Measurements from ENCODE around the gene CACNA1F. TPM values are rescaled to one million over a fixed set of nuclear protein-coding genes. Genes with fewer than 3 reads are reported as not detected.
A peak's percentile ranks its signal among the peaks of the same experiment; 100 is the strongest.

Gene CACNA1F
- polyA plus RNA-seq, 3 donors, result 0.73 TPM; not detected in 2

GRCh38 chrX:49271341-49271740, 38.2 kb upstream of the CACNA1F start:
- no peak overlapping the region for H3K9ac ChIP-seq (ENCODE audit: insufficient read depth, low read length, poor library complexity, severe bottlenecking)
- no peak for DNase-seq
- H3K4me1 Mint-ChIP-seq, result peaks cover 42% of the 10 kb centered on the region
- H3K36me3 ChIP-seq (replicated peaks in 1 of 2; ENCODE audit: control insufficient read depth in 1 of 2, insufficient read depth in 2 of 2, low read length in 2 of 2), result no peaks in the 10 kb centered on the region
- peaks cover 3 to 5% of the 10 kb centered on the region in 2 donors for H3K36me3 Mint-ChIP-seq
- no CpG with 5 or more reads among the region's 2 CpGs for WGBS (ENCODE audit: insufficient coverage)
- intact Hi-C loops (cut with micrococcal nuclease), result no loop called here
- H3K4me2 ChIP-seq (replicated peaks; ENCODE audit: extremely low read depth, low read length, poor library complexity, severe bottlenecking), result peak overlapping the region; percentile 70
- H3K27ac ChIP-seq (ENCODE audit: low read depth in 1 of 2, low read length in 2 of 2), result peak overlapping the region in 1 of 2 donors; percentile 97
- peak overlapping the region in 1 of 3 experiments; percentile 79 for H3K4me3 ChIP-seq (replicated peaks in 1 of 3; ENCODE audit: low read depth in 2 of 3, low read length in 3 of 3)
- no peak for TF ChIP-seq CTCF (IDR thresholded peaks at IDR 0.05)
- H3K4me1 ChIP-seq (ENCODE audit: control insufficient read depth in 1 of 2, insufficient read depth in 2 of 2, low read length in 2 of 2), result peaks cover 29 to 35% of the 10 kb centered on the region in 2 donors
- peak overlapping the region in 5 of 7 donors; percentile 6 to 67 (median 33) for H3K27ac Mint-ChIP-seq
- no peaks in the 10 kb centered on the region for H3K27me3 ChIP-seq (ENCODE audit: control insufficient read depth in 2 of 2, insufficient read depth in 2 of 2, low read length in 2 of 2)
- H3K79me2 ChIP-seq (ENCODE audit: insufficient read depth, low read length), result peaks cover 36% of the 10 kb centered on the region
- no peaks in the 10 kb centered on the region for H4K20me1 ChIP-seq (ENCODE audit: insufficient read depth, low read length)
- H3K9me3 ChIP-seq (replicated peaks in 1 of 2; ENCODE audit: control insufficient read depth in 1 of 2, insufficient read depth in 1 of 2, low read length in 2 of 2), result no peaks in the 10 kb centered on the region
- H3K27me3 Mint-ChIP-seq (ENCODE audit: low read depth in 3 of 3), result peaks cover 0 to 13% (median 5%) of the 10 kb centered on the region in 3 donors
- H3K9me3 Mint-ChIP-seq, result peaks cover 0 to 11% (median 2%) of the 10 kb centered on the region in 7 donors
- peak overlapping the region; percentile 12 to 26 for H3K4me3 Mint-ChIP-seq
- H2AFZ ChIP-seq (ENCODE audit: insufficient read depth, low read depth, low read length, poor library complexity, severe bottlenecking), result no peak overlapping the region

- Mint-ChIP-seq H3K27me3 (ENCODE audit: low read depth in 3 of 3) (peaks cover 0 to 13% (median 3%) of the 10 kb centered on the region in 3 donors), H3K9me3 (peaks cover 0 to 11% (median 2%) of the 10 kb centered on the region in 7 donors), H3K27ac (peak overlapping the region in 5 of 7 donors; percentile 41 to 100 (median 67)), H3K4me3 (peak overlapping the region; percentile 11 to 49), H3K4me1 (peaks cover 39% of the 10 kb centered on the region), H3K36me3 (peaks cover 3 to 5% of the 10 kb centered on the region in 2 donors)
- Histone ChIP-seq H3K4me1 (ENCODE audit: control insufficient read depth in 1 of 2, insufficient read depth in 2 of 2, low read length in 2 of 2) (peaks cover 29 to 35% of the 10 kb centered on the region in 2 donors), H3K4me3 (replicated peaks in 1 of 3; ENCODE audit: low read depth in 2 of 3, low read length in 3 of 3) (peak overlapping the region; percentile 45 to 79 (median 54)), H3K9ac (ENCODE audit: insufficient read depth, low read length, poor library complexity, severe bottlenecking) (peak overlapping the region; percentile 84), H2AFZ (ENCODE audit: insufficient read depth, low read depth, low read length, poor library complexity, severe bottlenecking) (peak overlapping the region; percentile 71), H3K36me3 (replicated peaks in 1 of 2; ENCODE audit: control insufficient read depth in 1 of 2, insufficient read depth in 2 of 2, low read length in 2 of 2) (no peaks in the 10 kb centered on the region), H3K27me3 (ENCODE audit: control insufficient read depth in 2 of 2, insufficient read depth in 2 of 2, low read length in 2 of 2) (no peaks in the 10 kb centered on the region), H3K4me2 (replicated peaks; ENCODE audit: extremely low read depth, low read length, poor library complexity, severe bottlenecking) (peak overlapping the region; percentile 70), H3K79me2 (ENCODE audit: insufficient read depth, low read length) (peaks cover 36% of the 10 kb centered on the region), H3K9me3 (replicated peaks in 1 of 2; ENCODE audit: control insufficient read depth in 1 of 2, insufficient read depth in 1 of 2, low read length in 2 of 2) (no peaks in the 10 kb centered on the region), H4K20me1 (ENCODE audit: insufficient read depth, low read length) (no peaks in the 10 kb centered on the region), H3K27ac (ENCODE audit: low read depth in 1 of 2, low read length in 2 of 2) (peak overlapping the region; percentile 66 to 97)
- intact Hi-C loops (cut with micrococcal nuclease), result no loop called here
- WGBS (ENCODE audit: insufficient coverage), result 45% methylated on average over 40 of the region's 66 CpGs
- no peak for DNase-seq
- no peak for TF ChIP-seq CTCF (IDR thresholded peaks at IDR 0.05)
Observed at GRCh38 chrX:49270249-49270921, 37.2 kb upstream of the CACNA1F start.
